NCI-H187 treated with DMSO at 0.1 percent for 48 hours (cell line): ENCODE measurements around the gene KRCC1.
"Not testable (repeated sequence)": the region's sequence is repeated elsewhere in the genome, so short reads cannot be mapped to it uniquely, and the experiment has no call there.

ENCODE experiments used
- DNase-seq: peaks from one replicate; lab custom pipeline; 2025; lab: John Stamatoyannopoulos, UW

Gene KRCC1

GRCh38 chr2:88038263-88039105 is 17.1 kb downstream of the KRCC1 start:
- DNase-seq = no peak

GRCh38 chr2:88036606-88037005 is 19.0 kb downstream of the KRCC1 start:
- DNase-seq = no peak

GRCh38 chr2:88036182-88036581 is 19.4 kb downstream of the KRCC1 start:
- no peak for DNase-seq

GRCh38 chr2:88032070-88032702 is 23.4 kb downstream of the KRCC1 start:
- DNase-seq = no peak

- DNase-seq = no peak
These were observed 26.7 kb downstream of the KRCC1 start for GRCh38 chr2:88028931-88029330.

GRCh38 chr2:88027697-88028389 is 27.7 kb downstream of the KRCC1 start:
- DNase-seq = no peak

GRCh38 chr2:88024509-88024908 is 31.1 kb downstream of the KRCC1 start:
- DNase-seq = no peak

GRCh38 chr2:88022669-88022921 is 33.0 kb downstream of the KRCC1 start:
- DNase-seq = no peak

GRCh38 chr2:88019985-88020384 is 35.6 kb downstream of the KRCC1 start:
- no peak for DNase-seq

GRCh38 chr2:88018909-88019308 is 36.7 kb downstream of the KRCC1 start:
- no peak for DNase-seq

GRCh38 chr2:88018077-88018805 is 37.3 kb downstream of the KRCC1 start:
- not testable (repeated sequence) for DNase-seq

- DNase-seq = not testable (repeated sequence)
These were observed 37.9 kb downstream of the KRCC1 start for GRCh38 chr2:88017780-88018038.

GRCh38 chr2:88016960-88017779 is 38.4 kb downstream of the KRCC1 start:
- DNase-seq = no peak

- no peak for DNase-seq
These were observed 39.3 kb downstream of the KRCC1 start, which contains the start of gene RNU2-63P for GRCh38 chr2:88016086-88016959. RNU2-63P (minus strand) TSS chr2:88016547.

- no peak for DNase-seq
These were observed 44.6 kb downstream of the KRCC1 start for GRCh38 chr2:88011011-88011410.

GRCh38 chr2:88010136-88010535 is 45.4 kb downstream of the KRCC1 start:
- no peak for DNase-seq

GRCh38 chr2:88006912-88007439 is 48.6 kb downstream of the KRCC1 start:
- DNase-seq = no peak

- DNase-seq = no peak
These were observed 49.8 kb downstream of the KRCC1 start for GRCh38 chr2:88005776-88006175.

GRCh38 chr2:88003074-88003755 is 52.4 kb downstream of the KRCC1 start:
- no peak for DNase-seq

- no peak for DNase-seq
These were observed 53.2 kb downstream of the KRCC1 start for GRCh38 chr2:88002359-88002707.
